ENCODE data around the gene OLFML1. TPM values are rescaled to one million over a fixed set of nuclear protein-coding genes. Genes with fewer than 3 reads are reported as not detected.

The OLFML1 gene
- total and polyA plus RNA-seq, 2 of the 13 experiments (the other 11 are each of a cell fraction or from before 2014, with no cell fraction given): 0.89 to 0.90 TPM

DNA sequence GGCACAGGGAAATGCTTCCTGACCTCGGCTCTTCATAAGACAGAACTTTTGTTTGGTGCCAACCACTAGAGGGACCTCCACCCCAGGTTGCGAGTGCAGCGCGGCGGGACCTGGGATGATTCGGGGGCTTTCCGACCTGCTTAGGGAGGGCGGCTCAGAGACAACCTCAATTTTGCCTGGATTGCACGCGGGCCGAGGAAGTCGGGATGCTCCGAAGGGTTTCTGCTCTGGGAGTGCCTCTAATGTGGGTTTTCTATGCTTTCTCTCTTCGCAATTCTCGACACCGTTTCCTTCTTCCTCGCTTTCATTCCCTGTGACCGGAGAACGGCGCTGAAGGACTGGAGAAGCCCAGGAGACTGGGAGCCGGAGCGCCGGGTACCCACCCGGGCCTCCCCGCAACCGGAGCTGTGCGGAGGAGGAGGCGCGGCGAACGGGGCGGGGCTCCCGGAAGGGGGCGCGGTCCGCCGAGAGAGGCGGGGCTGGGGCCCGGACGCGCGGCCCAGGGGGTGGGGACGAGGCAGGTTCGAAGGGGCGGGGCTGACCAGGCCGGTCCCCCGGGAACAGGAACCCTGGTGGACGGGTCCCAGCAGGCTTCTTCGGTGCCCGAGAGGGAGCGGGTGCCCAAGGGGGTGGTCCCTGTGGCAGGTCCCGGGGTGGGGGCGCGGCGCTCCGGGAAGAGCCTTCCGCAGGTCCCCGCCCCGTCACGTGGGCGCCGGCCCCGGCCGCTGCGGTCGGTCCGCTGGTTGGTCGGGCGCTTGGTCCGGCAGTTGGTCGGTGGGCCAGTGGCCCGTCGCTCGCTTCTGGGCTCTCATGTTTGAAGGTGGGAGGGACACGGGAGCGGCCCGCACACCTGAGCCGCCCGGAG lies 28.2 kb downstream of the OLFML1 start, which contains the start of gene PPFIBP2 (continued):
- TF ChIP-seq ZNF772 (CRISPR knock-in tag; IDR thresholded peaks at IDR 0.05) (peak; percentile 37; the same call in 1 of the 2 replicates), ZNF589 (CRISPR knock-in tag; conservative IDR thresholded peaks at IDR 0.05) (no peak), ZNF510 (CRISPR knock-in tag; IDR thresholded peaks at IDR 0.05; ENCODE audit: low read depth) (no peak), ZZZ3 (CRISPR knock-in tag; IDR thresholded peaks at IDR 0.05; ENCODE audit: borderline replicate concordance) (no peak), ZBTB3 (CRISPR knock-in tag; IDR thresholded peaks at IDR 0.05; ENCODE audit: borderline replicate concordance, low read depth) (no peak), NPAS2 (CRISPR knock-in tag; IDR thresholded peaks at IDR 0.05; ENCODE audit: borderline replicate concordance) (no peak), ZNF468 (CRISPR knock-in tag; IDR thresholded peaks at IDR 0.05) (no peak), CHD2 (IDR thresholded peaks at IDR 0.05; ENCODE audit: low read depth, low read length) (no peak), ZSCAN31 (CRISPR knock-in tag; IDR thresholded peaks at IDR 0.05; ENCODE audit: low read depth) (0 out of 2 replicates have a peak, but pooled peaks have one; percentile 17), CREM (IDR thresholded peaks at IDR 0.05) (no peak), CREM (CRISPR knock-in tag; IDR thresholded peaks at IDR 0.05) (no peak), ZNF776 (CRISPR knock-in tag; IDR thresholded peaks at IDR 0.05) (no peak), ZNF570 (CRISPR knock-in tag; IDR thresholded peaks at IDR 0.05; ENCODE audit: borderline replicate concordance) (no peak)
- TF ChIP-seq, protein P1, sequence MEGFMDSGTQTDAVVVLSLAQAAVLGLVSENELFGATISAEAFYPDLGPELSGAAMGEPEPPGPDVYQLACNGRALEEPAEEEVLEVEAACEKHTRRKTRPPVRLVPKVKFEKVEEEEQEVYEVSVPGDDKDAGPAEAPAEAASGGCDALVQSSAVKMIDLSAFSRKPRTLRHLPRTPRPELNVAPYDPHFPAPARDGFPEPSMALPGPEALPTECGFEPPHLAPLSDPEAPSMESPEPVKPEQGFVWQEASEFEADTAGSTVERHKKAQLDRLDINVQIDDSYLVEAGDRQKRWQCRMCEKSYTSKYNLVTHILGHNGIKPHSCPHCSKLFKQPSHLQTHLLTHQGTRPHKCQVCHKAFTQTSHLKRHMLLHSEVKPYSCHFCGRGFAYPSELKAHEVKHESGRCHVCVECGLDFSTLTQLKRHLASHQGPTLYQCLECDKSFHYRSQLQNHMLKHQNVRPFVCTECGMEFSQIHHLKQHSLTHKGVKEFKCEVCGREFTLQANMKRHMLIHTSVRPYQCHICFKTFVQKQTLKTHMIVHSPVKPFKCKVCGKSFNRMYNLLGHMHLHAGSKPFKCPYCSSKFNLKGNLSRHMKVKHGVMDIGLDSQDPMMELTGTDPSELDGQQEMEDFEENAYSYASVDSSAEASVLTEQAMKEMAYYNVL (CRISPR knock-in tag; IDR thresholded peaks at IDR 0.05; ENCODE audit: borderline replicate concordance): peak; percentile 39; the same call in 1 of the 2 replicates
- TF ChIP-seq, protein P2, sequence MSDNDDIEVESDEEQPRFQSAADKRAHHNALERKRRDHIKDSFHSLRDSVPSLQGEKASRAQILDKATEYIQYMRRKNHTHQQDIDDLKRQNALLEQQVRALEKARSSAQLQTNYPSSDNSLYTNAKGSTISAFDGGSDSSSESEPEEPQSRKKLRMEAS (IDR thresholded peaks at IDR 0.05): 0 out of 2 replicates have a peak, but pooled peaks have one; percentile 26
- TF ChIP-seq, protein P3, sequence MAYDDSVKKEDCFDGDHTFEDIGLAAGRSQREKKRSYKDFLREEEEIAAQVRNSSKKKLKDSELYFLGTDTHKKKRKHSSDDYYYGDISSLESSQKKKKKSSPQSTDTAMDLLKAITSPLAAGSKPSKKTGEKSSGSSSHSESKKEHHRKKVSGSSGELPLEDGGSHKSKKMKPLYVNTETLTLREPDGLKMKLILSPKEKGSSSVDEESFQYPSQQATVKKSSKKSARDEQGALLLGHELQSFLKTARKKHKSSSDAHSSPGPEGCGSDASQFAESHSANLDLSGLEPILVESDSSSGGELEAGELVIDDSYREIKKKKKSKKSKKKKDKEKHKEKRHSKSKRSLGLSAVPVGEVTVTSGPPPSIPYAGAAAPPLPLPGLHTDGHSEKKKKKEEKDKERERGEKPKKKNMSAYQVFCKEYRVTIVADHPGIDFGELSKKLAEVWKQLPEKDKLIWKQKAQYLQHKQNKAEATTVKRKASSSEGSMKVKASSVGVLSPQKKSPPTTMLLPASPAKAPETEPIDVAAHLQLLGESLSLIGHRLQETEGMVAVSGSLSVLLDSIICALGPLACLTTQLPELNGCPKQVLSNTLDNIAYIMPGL (CRISPR knock-in tag; IDR thresholded peaks at IDR 0.05; ENCODE audit: borderline replicate concordance in 1 of 2, low read depth in 1 of 2): peak; percentile 57 to 59; a peak in 2 of 4 replicates
- TF ChIP-seq, protein P4, sequence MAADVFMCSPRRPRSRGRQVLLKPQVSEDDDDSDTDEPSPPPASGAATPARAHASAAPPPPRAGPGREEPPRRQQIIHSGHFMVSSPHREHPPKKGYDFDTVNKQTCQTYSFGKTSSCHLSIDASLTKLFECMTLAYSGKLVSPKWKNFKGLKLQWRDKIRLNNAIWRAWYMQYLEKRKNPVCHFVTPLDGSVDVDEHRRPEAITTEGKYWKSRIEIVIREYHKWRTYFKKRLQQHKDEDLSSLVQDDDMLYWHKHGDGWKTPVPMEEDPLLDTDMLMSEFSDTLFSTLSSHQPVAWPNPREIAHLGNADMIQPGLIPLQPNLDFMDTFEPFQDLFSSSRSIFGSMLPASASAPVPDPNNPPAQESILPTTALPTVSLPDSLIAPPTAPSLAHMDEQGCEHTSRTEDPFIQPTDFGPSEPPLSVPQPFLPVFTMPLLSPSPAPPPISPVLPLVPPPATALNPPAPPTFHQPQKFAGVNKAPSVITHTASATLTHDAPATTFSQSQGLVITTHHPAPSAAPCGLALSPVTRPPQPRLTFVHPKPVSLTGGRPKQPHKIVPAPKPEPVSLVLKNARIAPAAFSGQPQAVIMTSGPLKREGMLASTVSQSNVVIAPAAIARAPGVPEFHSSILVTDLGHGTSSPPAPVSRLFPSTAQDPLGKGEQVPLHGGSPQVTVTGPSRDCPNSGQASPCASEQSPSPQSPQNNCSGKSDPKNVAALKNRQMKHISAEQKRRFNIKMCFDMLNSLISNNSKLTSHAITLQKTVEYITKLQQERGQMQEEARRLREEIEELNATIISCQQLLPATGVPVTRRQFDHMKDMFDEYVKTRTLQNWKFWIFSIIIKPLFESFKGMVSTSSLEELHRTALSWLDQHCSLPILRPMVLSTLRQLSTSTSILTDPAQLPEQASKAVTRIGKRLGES (CRISPR knock-in tag; IDR thresholded peaks at IDR 0.05; ENCODE audit: borderline replicate concordance): no peak
- TF ChIP-seq, protein P5, sequence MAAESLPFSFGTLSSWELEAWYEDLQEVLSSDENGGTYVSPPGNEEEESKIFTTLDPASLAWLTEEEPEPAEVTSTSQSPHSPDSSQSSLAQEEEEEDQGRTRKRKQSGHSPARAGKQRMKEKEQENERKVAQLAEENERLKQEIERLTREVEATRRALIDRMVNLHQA (CRISPR knock-in tag; IDR thresholded peaks at IDR 0.05): no peak

All from HepG2 (cell line).